HL-60 (cell line): ENCODE results near the gene TRNT1.

Experiments used
- DNase-seq, 2 experiments: peaks; one replicate each; pipeline ENCODE4 v3.0.0-alpha.2; 2010 to 2020; ENCODE audit warnings: low read depth in 1 of 2, low spot score in 1 of 2
- H3K27ac ChIP-seq: fragments of 250-450 bp; sonication (Bioruptor Pico); replicated peaks from 2 replicates; pipeline ENCODE4 v1.5.1; 2020; ENCODE audit warnings: mild to moderate bottlenecking, moderate library complexity
- H3K27me3 ChIP-seq: fragments of 250-450 bp; sonication (Bioruptor Pico); 2 replicates; pipeline ENCODE4 v1.5.1; 2021; ENCODE audit warnings: mild to moderate bottlenecking, moderate library complexity; ENCODE audit not compliant: insufficient read depth, poor library complexity, severe bottlenecking
- H3K4me3 ChIP-seq: replicated peaks from 2 replicates; pipeline ENCODE4 v1.5.1; 2011; ENCODE audit warnings: mild to moderate bottlenecking, control low read depth, low read length; ENCODE audit not compliant: insufficient read depth
- CTCF ChIP-seq: IDR thresholded peaks from one replicate; pipeline ENCODE4 v1.5.1; 2011; ENCODE audit warnings: low read length, control low read depth, inconsistent platforms; ENCODE audit not compliant: insufficient read depth
- GABPA ChIP-seq: IDR thresholded peaks from 2 replicates; pipeline ENCODE4 v1.6.1; 2012; ENCODE audit warnings: low read depth
- POLR2AphosphoS5 ChIP-seq: IDR thresholded peaks from 2 replicates; pipeline ENCODE4 v1.6.1; 2012; ENCODE audit warnings: low read depth
- REST ChIP-seq: IDR thresholded peaks from 2 replicates; pipeline ENCODE4 v1.6.1; 2012; ENCODE audit warnings: low read depth; ENCODE audit not compliant: insufficient replicate concordance
- SPI1 ChIP-seq: IDR thresholded peaks from 2 replicates; pipeline ENCODE4 v1.6.1; 2012; ENCODE audit warnings: low read depth, mild to moderate bottlenecking, borderline replicate concordance

TRNT1 gene

DNA sequence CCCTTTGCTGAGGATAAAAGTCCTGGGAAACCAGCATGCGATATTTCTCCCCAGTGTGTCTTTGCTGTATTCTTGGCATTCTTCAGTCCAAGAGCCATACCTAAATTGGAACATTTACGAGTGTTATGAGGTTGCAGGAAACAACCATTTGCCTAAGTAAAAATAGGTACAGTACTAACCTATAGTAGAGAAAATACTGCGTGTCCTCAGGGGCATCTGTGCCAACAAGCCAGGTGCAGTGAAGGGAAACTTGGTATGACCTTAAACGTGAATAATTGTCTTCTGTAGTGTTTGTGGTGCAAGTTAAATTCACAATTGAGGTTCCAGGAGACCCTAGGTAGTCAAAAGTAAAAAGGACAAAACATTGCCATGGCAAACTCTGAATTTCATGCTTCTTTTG, 28.8 kb upstream of the TRNT1 start:
- H3K4me3 ChIP-seq = no peak overlapping the region
- no peaks in the 10 kb centered on the region for H3K27me3 ChIP-seq
- no peak for DNase-seq
- no peak overlapping the region for H3K27ac ChIP-seq
- TF ChIP-seq POLR2AphosphoS5 (no peak), REST (no peak), GABPA (no peak), SPI1 (no peak), CTCF (no peak)

DNA sequence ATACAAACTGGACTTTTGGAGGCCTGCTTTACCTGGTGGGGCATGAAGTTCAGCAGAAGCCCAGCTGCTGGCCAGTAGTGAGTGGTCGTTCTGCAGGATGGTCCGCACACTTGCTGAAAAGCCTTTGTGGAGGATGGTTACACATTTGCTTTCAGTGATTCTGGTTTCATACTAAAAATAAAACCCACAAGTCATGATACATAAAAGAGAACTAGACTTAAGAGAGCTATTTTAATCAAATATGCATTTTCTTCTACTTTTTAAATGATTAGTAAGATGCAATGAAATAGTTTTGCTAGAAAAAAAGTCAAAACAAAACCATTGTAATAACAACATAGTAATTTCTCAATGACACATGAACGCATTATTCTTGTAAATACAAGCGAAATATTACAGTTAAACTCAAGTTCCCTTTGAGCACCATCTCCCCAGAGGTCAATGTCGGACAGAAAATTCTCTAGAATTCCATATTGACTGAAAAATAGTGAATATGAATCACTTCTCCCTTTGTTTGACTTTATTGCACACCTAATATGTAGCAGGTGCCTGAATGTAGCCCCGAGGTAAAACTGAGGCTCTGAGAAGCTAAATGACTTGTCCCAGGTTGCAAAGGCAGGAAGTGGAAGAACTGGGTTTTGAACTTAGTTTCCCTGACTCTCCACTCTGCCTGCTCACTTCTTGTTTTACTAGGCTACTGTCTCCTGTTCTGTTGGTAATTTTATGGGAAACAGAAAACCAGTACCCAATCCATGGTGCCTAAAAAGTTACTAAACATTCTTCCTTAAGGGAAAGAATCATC, 24.9 kb upstream of the TRNT1 start:
- H3K4me3 ChIP-seq = no peak overlapping the region
- no peak for TF ChIP-seq CTCF
- no peak for TF ChIP-seq SPI1
- no peak for TF ChIP-seq REST
- TF ChIP-seq GABPA = no peak
- no peak for TF ChIP-seq POLR2AphosphoS5
- H3K27me3 ChIP-seq = no peaks in the 10 kb centered on the region
- no peak for DNase-seq
- H3K27ac ChIP-seq = no peak overlapping the region

GRCh38 chr3:3102751-3103150, 24.0 kb upstream of the TRNT1 start:
- no peak overlapping the region for H3K27ac ChIP-seq
- H3K4me3 ChIP-seq = no peak overlapping the region
- no peak for TF ChIP-seq CTCF
- TF ChIP-seq POLR2AphosphoS5 = no peak
- no peak for TF ChIP-seq SPI1
- no peak for TF ChIP-seq REST
- DNase-seq = no peak
- H3K27me3 ChIP-seq = no peaks in the 10 kb centered on the region
